GM21381 (cell line): ENCODE results near the gene SAA4.
"Not testable (repeated sequence)": the region's sequence is repeated elsewhere in the genome, so short reads cannot be mapped to it uniquely, and the experiment has no call there.

Source experiments
- ATAC-seq: cut with Tn5 transposase; IDR thresholded peaks from one replicate; pipeline ENCODE4 v1.9.1; 2021; ENCODE audit warnings: mild to moderate bottlenecking, moderate library complexity; ENCODE audit not compliant: unreplicated experiment

SAA4 gene

GRCh38 chr11:18247191-18247581 lies 10.6 kb upstream of the SAA4 start:
- ATAC-seq, result peak; percentile 2

GRCh38 chr11:18246379-18247190 lies 10.0 kb upstream of the SAA4 start:
- ATAC-seq, result peak; percentile 68

GRCh38 chr11:18245396-18245795 lies 8.8 kb upstream of the SAA4 start:
- no peak for ATAC-seq

GRCh38 chr11:18243783-18244362 lies 7.3 kb upstream of the SAA4 start:
- no peak for ATAC-seq

GRCh38 chr11:18239655-18240054 lies 3.1 kb upstream of the SAA4 start:
- no peak for ATAC-seq

- no peak for ATAC-seq
Measured at GRCh38 chr11:18235394-18236334, 938 bp downstream of the SAA4 start.

GRCh38 chr11:18233912-18234311 lies 2.7 kb downstream of the SAA4 start:
- ATAC-seq, result no peak

GRCh38 chr11:18230859-18231258 lies 5.7 kb downstream of the SAA4 start:
- ATAC-seq, result no peak

GRCh38 chr11:18229501-18229900 lies 7.1 kb downstream of the SAA4 start:
- ATAC-seq, result peak; percentile 88

GRCh38 chr11:18225913-18226312 lies 10.7 kb downstream of the SAA4 start:
- no peak for ATAC-seq

- ATAC-seq, result no peak
Measured at GRCh38 chr11:18223591-18224387, 12.8 kb downstream of the SAA4 start.

GRCh38 chr11:18222814-18223421 lies 13.7 kb downstream of the SAA4 start:
- no peak for ATAC-seq

- ATAC-seq, result no peak
Measured at GRCh38 chr11:18221274-18221876, 15.2 kb downstream of the SAA4 start.

GRCh38 chr11:18209058-18209457 lies 27.5 kb downstream of the SAA4 start:
- ATAC-seq, result no peak

GRCh38 chr11:18204771-18205170 lies 31.8 kb downstream of the SAA4 start:
- no peak for ATAC-seq

- ATAC-seq, result no peak
Measured at GRCh38 chr11:18204220-18204619, 32.4 kb downstream of the SAA4 start.

GRCh38 chr11:18203723-18204122 lies 32.9 kb downstream of the SAA4 start:
- ATAC-seq, result no peak

GRCh38 chr11:18197738-18198137 lies 38.9 kb downstream of the SAA4 start:
- ATAC-seq, result not testable (repeated sequence)

GRCh38 chr11:18196532-18196931 lies 40.1 kb downstream of the SAA4 start:
- no peak for ATAC-seq

- no peak for ATAC-seq
Measured at GRCh38 chr11:18193010-18193409, 43.6 kb downstream of the SAA4 start.
